ENCODE data around the gene DNAI7. TPM values are rescaled to one million over a fixed set of nuclear protein-coding genes. Genes with fewer than 3 reads are reported as not detected.

The DNAI7 gene
- total and polyA plus RNA-seq, 4 donors: 0.07 to 0.17 (median 0.14) TPM; not detected in 1

DNA sequence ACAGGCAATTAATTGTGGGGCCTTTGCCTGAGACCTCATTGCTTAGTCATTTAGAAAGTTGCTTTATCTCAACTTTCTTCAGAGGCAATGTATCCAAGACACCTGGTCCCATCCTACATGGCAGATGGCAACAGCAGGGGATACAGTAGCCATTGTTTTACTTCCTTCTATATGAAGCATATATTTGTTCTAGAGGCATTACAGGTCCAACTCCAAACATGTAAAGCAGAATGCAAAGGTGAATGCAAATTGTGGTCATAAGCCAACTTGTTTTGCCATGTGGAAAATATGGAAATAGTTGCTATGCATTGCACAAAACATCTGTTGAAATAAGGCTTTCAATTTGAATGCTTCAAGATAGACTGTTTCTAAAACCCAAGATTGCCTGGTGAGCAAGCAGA lies 136.3 kb downstream of the DNAI7 start (continued):
- TF ChIP-seq REST (IDR thresholded peaks at IDR 0.05) (no peak), SP1 (IDR thresholded peaks at IDR 0.05) (no peak), ATF3 (IDR thresholded peaks at IDR 0.05) (no peak), HNF4G (IDR thresholded peaks at IDR 0.05) (no peak)

Other genes starting within 250 kb of the DNAI7 start
- gene BCAT1, start 246.1 kb downstream of the DNAI7 start, total RNA-seq: 10 to 100 TPM in 1 of 2 donors, 1 to 10 TPM in 1; 1.3 to 10.0 TPM
- under 1 TPM; 0.14 to 0.37 TPM for gene BCAT1, start 246.1 kb downstream of the DNAI7 start, polyA plus RNA-seq
- 10 to 100 TPM; 25.4 to 65.8 TPM for gene ETFRF1, start 77 bp upstream of the DNAI7 start, total RNA-seq
- 100 to 1,000 TPM in 1 of 2 donors, 10 to 100 TPM in 1; 22.8 to 141 TPM for gene ETFRF1, start 77 bp upstream of the DNAI7 start, polyA plus RNA-seq
- 10 to 100 TPM; 12.0 to 16.2 TPM for gene KRAS, start 55.8 kb upstream of the DNAI7 start, total RNA-seq
- gene KRAS, start 55.8 kb upstream of the DNAI7 start, polyA plus RNA-seq: 10 to 100 TPM in 1 of 2 donors, 1 to 10 TPM in 1; 6.2 to 33.0 TPM

All from liver (tissue), 5 donors.